HG03064 (cell line): ENCODE measurements around the gene PKP4.

ENCODE experiments used
- ATAC-seq: cut with Tn5 transposase; IDR thresholded peaks from one replicate; pipeline ENCODE4 v1.9.1; 2021; ENCODE audit warnings: low read depth; ENCODE audit not compliant: unreplicated experiment

PKP4 gene

DNA sequence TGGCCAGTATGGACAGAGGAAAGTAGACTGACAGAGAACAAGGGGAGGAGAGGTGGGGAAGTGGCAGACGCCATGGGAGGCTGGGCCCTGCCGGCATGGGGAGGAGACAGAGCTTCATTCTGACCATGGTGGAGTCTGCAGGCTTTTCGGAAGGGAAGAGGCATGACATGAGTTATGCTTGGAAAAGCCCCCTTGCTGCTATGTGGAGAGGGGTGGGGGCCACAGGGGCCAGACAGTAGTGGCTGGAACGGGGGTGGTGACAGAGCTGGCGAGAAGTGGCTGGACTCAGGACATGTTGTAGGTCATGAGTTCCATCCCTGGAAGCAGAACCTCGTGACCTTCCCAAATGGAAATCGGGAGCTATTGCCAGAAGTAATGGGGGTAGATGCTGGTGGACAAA, 271.7 kb downstream of the PKP4 start:
- no peak for ATAC-seq

DNA sequence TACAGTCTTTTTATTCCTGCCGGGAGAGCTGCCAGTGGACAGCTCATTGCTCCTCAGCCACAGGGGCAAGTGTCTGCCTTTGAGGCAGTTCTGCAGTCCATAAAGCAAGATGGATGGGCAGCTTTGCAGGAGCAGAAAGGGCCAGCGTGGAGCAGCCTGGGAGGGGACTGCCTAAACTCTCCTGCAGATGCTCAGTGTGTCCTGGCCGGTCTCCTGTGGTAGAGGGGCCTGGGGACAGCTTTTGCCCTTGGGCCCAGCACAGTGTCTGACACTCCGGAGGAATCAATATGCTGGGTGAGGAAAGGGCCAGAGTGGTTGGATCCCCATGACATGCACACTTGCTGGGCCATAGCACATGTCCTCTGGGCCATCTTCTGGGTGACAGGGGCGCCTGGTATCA, 272.7 kb downstream of the PKP4 start:
- no peak for ATAC-seq

DNA sequence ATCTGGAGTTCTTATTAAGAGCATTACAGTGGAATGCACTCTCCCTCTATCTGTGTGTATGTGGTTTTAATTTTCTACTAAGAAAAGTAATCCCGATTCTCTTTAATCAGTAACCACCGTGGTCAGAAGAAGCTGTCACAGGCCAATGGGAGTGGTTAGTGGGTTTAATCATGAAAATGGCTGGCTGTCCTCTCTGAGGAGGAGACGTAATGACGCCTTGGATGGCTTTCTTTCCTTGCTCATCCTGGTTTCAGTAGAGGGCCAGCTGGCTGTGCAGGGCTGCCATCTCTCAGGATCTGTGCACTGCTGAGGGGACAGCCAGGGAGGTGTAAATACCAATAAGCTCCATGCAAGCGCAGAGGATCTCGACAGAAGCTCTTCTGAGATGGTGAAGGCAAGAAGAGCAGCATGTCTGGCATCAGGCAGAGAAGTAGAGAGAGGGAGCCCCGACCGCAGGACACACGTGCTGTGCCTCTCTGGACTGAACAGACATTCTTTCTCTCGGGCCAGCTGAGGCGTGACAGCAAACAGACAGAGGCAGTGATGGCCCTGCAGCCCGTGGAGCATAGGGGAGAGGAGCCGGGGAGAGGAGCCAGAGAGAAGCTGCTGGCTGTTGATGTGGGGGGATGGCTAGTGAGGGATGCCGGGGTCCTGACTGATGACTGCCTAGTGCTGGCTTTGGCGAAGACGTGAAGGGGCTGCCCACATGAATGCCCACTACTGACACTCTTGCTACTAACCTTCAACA, 273.3 kb downstream of the PKP4 start:
- no peak for ATAC-seq

DNA sequence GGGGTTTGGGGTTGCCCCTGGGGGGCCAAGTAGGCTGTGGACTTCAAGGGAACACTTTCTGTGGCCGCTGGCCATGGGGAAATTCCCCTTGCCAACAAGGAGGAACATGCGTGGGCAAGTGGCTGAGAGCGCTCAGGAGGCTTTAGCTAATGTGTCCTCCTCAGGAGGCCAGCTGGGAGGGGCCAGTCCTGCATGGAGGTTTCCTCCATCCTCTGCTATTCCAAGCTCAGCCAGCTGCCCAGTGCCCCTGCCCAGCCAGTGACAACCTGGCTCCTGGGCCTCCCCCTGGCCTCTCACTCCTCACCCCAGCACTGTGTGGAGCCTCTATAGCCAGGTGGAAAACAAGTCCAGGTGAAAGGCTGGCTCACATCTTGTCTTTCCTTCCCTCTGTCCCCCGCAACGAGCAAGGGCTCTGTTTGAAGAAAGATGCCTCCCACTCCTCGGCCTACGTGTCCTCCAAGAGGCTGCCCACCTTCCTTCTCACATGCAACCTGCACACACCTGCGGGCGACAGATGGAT, 273.9 kb downstream of the PKP4 start:
- ATAC-seq, result no peak

DNA sequence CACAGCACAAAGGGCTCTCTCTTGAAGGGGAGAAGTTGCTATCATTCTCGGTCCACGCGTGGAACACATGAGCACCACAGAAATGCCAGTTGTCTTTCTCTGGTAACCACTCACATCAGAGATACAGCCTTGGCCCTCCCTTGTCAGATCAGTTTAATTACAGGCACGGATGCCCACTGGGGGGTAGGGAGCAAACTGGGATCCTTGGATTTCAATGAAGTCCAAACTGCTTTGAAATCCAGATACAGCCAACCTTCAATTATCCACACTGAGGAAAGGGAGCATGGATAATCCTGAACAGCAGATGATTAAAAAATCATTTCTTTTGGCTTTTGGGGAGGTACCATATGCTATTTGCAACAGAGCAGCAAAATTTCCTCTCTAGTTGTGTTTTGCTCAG, 274.6 kb downstream of the PKP4 start:
- no peak for ATAC-seq
